ENCODE measurements around the gene RHD.
"Not testable (repeated sequence)": the region's sequence is repeated elsewhere in the genome, so short reads cannot be mapped to it uniquely, and the experiment has no call there.

The RHD gene

GRCh38 chr1:25343872-25344271 lies 71.6 kb downstream of the RHD start:
- H3K36me3 Mint-ChIP-seq: peaks cover 95% of the 10 kb centered on the region
- no peak overlapping the region for H3K4me3 Mint-ChIP-seq

DNA sequence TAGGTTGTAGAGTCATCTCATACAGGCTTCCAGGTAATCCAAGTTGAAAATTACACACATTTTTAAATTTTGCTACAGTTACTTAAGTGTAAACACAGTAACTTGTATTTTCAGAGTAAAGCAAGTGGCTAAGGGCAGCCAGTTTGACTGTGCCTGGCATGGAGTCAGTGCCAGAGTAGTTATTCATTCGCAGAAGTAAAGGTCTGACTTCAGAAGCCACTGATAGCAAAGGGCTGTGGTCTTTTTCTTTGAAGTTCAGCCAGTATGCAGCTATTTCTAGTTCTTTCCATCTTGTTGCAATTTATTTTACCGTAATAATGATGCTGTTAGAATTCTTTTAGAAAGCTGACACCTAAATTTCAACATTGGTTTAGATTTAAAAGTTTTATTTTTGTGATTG lies 75.2 kb downstream of the RHD start:
- Mint-ChIP-seq H3K9me3 (no peaks in the 10 kb centered on the region), H3K36me3 (peaks cover 97% of the 10 kb centered on the region), H3K4me3 (no peak overlapping the region), H3K4me1 (peaks cover 17% of the 10 kb centered on the region), H3K27ac (no peak overlapping the region)
- no peak for ATAC-seq
- no peak for DNase-seq (ENCODE audit: low spot score in 2 of 2)

More at GRCh38 chr1:25343872-25344271, 71.6 kb downstream of the RHD start:
- DNase-seq (ENCODE audit: low spot score in 2 of 2) (no peak), ATAC-seq (no peak)
- no peak overlapping the region for H3K27ac Mint-ChIP-seq
- H3K9me3 Mint-ChIP-seq: no peaks in the 10 kb centered on the region
- peaks cover 31% of the 10 kb centered on the region for H3K4me1 Mint-ChIP-seq

DNA sequence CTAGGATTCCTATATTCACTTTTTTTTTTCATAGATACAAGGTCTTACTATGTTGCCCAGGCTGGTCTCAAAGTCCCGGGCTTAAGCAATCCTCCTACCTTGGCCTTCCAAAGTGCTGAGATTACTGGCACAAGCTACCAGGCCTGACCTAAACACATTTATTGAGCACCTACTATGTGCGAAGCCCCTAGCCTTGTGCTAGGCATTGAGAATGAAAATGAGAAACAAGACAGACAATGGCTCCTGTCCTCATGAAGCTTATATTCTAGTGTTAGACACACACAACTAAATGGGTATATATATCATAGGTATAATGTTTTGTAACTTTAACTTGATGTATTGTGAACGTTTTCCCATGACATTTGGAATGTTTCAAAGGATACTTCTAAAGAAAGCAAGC lies 77.3 kb downstream of the RHD start:
- peaks cover 97% of the 10 kb centered on the region for H3K36me3 Mint-ChIP-seq
- DNase-seq (ENCODE audit: low spot score in 2 of 2): no peak
- H3K4me3 Mint-ChIP-seq: no peak overlapping the region

DNA sequence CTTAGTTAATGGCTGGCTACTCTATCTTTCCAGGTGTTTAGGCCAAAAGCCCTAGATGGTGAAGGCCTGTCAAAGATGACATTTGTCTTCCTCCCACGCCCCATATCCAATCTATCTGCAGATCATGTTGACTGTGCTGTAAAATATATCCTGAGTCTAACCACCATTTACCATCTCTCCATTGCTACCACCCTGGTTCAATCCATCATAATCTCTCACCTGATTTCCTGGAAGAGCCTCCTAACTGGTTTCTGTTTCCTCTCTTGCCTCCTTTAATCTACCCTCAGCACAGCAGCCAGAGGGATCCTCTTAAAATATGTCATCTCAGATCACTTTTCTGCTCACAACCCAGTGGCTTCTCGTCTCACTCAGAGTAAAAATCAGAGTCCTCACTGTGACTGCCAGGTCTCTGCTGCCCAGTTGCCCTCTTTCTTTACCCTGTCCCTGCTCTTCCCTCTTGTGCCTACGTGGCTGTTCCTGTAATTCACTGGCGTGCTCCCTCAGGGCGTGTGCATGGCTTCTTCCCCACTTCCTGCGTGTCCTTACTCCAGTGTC lies 83.6 kb downstream of the RHD start:
- no peak for ATAC-seq
- peaks cover 24% of the 10 kb centered on the region for H3K4me1 Mint-ChIP-seq
- H3K27ac Mint-ChIP-seq: peak overlapping the region; percentile 72

More for the DNA sequence above, 77.3 kb downstream of the RHD start:
- no peak for ATAC-seq
- Mint-ChIP-seq H3K9me3 (no peaks in the 10 kb centered on the region), H3K4me1 (peaks cover 7% of the 10 kb centered on the region), H3K27ac (no peak overlapping the region)

GRCh38 chr1:25356441-25356840 lies 84.1 kb downstream of the RHD start:
- H3K36me3 Mint-ChIP-seq: peaks cover 100% of the 10 kb centered on the region
- ATAC-seq (no peak), DNase-seq (ENCODE audit: low spot score in 2 of 2) (no peak)
- H3K9me3 Mint-ChIP-seq: no peaks in the 10 kb centered on the region
- H3K27ac Mint-ChIP-seq: peak overlapping the region; percentile 72
- peaks cover 29% of the 10 kb centered on the region for H3K4me1 Mint-ChIP-seq
- no peak overlapping the region for H3K4me3 Mint-ChIP-seq

More for the DNA sequence above, 83.6 kb downstream of the RHD start:
- no peaks in the 10 kb centered on the region for H3K9me3 Mint-ChIP-seq
- DNase-seq (ENCODE audit: low spot score in 2 of 2): no peak
- H3K4me3 Mint-ChIP-seq: no peak overlapping the region
- peaks cover 100% of the 10 kb centered on the region for H3K36me3 Mint-ChIP-seq

- DNase-seq (ENCODE audit: low spot score in 2 of 2) (no peak), ATAC-seq (no peak)
- Mint-ChIP-seq H3K27ac (peak overlapping the region; percentile 80), H3K9me3 (no peaks in the 10 kb centered on the region), H3K4me1 (peaks cover 33% of the 10 kb centered on the region), H3K4me3 (no peak overlapping the region), H3K36me3 (peaks cover 100% of the 10 kb centered on the region)
These were observed 84.5 kb downstream of the RHD start for GRCh38 chr1:25356848-25357247.

DNA sequence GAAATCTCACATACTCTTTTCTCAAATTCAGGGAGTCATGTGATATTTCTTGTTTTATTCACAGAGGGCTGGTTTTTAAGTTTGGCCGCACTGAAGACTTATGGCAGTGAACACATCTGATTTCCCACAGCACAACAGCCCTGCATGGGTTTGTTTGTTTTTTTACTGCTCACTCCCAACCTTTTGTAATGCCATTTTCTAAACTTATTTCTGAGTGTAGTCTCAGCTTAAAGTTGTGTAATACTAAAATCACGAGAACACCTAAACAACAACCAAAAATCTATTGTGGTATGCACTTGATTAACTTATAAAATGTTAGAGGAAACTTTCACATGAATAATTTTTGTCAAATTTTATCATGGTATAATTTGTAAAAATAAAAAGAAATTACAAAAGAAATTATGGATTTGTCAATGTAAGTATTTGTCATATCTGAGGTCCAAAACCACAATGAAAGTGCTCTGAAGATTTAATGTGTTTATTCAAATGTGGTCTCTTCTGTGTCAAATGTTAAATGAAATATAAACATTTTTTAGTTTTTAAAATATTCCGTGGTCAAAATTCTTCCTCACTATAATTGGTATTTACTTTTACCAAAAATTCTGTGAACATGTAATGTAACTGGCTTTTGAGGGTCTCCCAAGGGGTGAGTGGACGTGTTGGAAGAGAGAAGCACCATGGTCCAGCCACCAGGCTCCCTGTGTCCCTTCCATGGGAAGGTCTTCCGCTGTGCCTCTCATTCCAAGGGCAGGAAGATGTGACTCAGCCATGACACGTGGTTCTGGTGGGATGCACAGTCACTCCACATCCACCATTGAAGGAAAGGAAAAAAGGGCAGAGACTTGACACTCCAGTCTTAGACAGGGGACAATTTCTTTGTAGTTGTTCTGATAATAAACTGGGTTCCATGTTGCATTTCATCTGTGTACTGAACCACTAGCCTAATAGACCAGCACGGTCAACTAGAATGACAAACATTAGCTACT lies 88.6 kb downstream of the RHD start:
- ATAC-seq: no peak
- DNase-seq (ENCODE audit: low spot score in 2 of 2): no peak
- Mint-ChIP-seq H3K4me3 (no peak overlapping the region), H3K9me3 (no peaks in the 10 kb centered on the region), H3K4me1 (peaks cover 33% of the 10 kb centered on the region), H3K36me3 (peaks cover 65% of the 10 kb centered on the region), H3K27ac (peak overlapping the region; percentile 78)

- DNase-seq (ENCODE audit: low spot score in 2 of 2): no peak
- no peaks in the 10 kb centered on the region for H3K9me3 Mint-ChIP-seq
- H3K4me1 Mint-ChIP-seq: peaks cover 26% of the 10 kb centered on the region
- no peak for ATAC-seq
- peak overlapping the region; percentile 78 for H3K27ac Mint-ChIP-seq
- H3K4me3 Mint-ChIP-seq: no peak overlapping the region
- H3K36me3 Mint-ChIP-seq: peaks cover 54% of the 10 kb centered on the region
These were observed 89.6 kb downstream of the RHD start for GRCh38 chr1:25361901-25362300.

GRCh38 chr1:25362634-25363559 lies 90.6 kb downstream of the RHD start:
- H3K4me3 Mint-ChIP-seq; H3K27ac Mint-ChIP-seq; H3K9me3 Mint-ChIP-seq; DNase-seq (ENCODE audit: low spot score in 2 of 2): not testable (repeated sequence)
- Mint-ChIP-seq H3K36me3 (peaks cover 44% of the 10 kb centered on the region), H3K4me1 (peaks cover 20% of the 10 kb centered on the region)
- ATAC-seq: peak; percentile 99

- H3K36me3 Mint-ChIP-seq: no peaks in the 10 kb centered on the region
- no peaks in the 10 kb centered on the region for H3K4me1 Mint-ChIP-seq
- ATAC-seq (no peak), DNase-seq (ENCODE audit: low spot score in 2 of 2) (no peak)
- no peaks in the 10 kb centered on the region for H3K9me3 Mint-ChIP-seq
- no peak overlapping the region for H3K4me3 Mint-ChIP-seq
- H3K27ac Mint-ChIP-seq: no peak overlapping the region
These were observed 96.9 kb downstream of the RHD start for GRCh38 chr1:25369241-25369640.

- not testable (repeated sequence) for H3K4me1 Mint-ChIP-seq; H3K4me3 Mint-ChIP-seq; DNase-seq (ENCODE audit: low spot score in 2 of 2); H3K27ac Mint-ChIP-seq; H3K36me3 Mint-ChIP-seq; H3K9me3 Mint-ChIP-seq; ATAC-seq
These were observed 97.5 kb downstream of the RHD start for GRCh38 chr1:25369691-25370271.

DNA sequence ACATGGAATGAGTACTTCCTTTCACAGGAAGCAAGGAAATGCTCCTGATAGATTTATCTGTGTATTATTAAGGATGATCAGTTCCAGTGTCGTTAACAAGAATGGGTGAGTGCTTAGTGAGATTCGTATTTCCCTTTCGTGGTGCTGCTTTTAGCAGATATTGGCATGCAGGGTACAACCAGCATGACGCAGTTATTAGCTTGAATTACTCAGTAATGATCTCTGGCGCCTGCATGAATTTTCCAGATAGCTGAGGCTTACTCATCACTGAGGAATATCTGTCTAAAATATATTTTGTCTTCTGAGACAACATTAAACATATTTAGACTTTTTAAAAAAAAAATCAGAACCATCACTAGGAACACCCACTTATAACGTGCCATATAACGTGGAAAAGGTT lies 99.4 kb downstream of the RHD start:
- ATAC-seq; DNase-seq (ENCODE audit: low spot score in 2 of 2); H3K36me3 Mint-ChIP-seq; H3K9me3 Mint-ChIP-seq; H3K4me3 Mint-ChIP-seq; H3K4me1 Mint-ChIP-seq; H3K27ac Mint-ChIP-seq: not testable (repeated sequence)

GRCh38 chr1:25378367-25378766 lies 106.1 kb downstream of the RHD start:
- not testable (repeated sequence) for H3K27ac Mint-ChIP-seq; DNase-seq (ENCODE audit: low spot score in 2 of 2); ATAC-seq

More at GRCh38 chr1:25378367-25378766, 106.1 kb downstream of the RHD start:
- H3K4me1 Mint-ChIP-seq, H3K4me3 Mint-ChIP-seq, H3K36me3 Mint-ChIP-seq, H3K9me3 Mint-ChIP-seq: not testable (repeated sequence)

Measured in stimulated activated effector memory CD8-positive, alpha-beta T cell treated with anti-CD3 and anti-CD28 coated beads, Interleukin-12 subunit alpha, Interleukin-12 subunit beta, amount 100 ng/mL, for 72 hours (primary cell).